ENCODE data around the gene BRICD5.

DNA sequence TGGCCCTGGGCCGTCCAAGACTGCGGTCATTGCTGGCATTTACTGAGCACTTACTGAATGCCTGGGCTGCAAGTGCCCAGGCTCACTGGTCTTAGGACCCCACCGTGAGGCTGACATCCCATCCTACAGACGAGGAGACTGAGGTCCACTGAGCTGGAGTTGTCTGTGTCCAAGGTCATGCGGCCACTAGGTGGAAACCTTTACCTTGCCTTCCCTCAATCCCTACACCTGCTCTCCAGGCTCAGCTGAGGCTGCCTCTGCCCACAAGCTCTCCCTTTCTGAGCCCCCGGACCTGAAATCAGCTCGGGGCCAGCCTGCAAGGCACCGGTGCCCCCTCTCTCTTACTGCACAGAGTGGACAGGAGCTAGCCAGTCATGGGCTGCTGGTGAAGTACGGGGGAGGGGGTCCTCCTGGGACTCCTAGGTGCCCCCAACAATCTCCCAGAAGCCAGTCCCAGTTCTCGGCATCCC is 15.8 kb downstream of the BRICD5 start:
- TF ChIP-seq, protein P1, sequence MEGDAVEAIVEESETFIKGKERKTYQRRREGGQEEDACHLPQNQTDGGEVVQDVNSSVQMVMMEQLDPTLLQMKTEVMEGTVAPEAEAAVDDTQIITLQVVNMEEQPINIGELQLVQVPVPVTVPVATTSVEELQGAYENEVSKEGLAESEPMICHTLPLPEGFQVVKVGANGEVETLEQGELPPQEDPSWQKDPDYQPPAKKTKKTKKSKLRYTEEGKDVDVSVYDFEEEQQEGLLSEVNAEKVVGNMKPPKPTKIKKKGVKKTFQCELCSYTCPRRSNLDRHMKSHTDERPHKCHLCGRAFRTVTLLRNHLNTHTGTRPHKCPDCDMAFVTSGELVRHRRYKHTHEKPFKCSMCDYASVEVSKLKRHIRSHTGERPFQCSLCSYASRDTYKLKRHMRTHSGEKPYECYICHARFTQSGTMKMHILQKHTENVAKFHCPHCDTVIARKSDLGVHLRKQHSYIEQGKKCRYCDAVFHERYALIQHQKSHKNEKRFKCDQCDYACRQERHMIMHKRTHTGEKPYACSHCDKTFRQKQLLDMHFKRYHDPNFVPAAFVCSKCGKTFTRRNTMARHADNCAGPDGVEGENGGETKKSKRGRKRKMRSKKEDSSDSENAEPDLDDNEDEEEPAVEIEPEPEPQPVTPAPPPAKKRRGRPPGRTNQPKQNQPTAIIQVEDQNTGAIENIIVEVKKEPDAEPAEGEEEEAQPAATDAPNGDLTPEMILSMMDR (IDR thresholded peaks at IDR 0.05) = peak; percentile 70
- TF ChIP-seq ZFX (IDR thresholded peaks at IDR 0.05; ENCODE audit: borderline replicate concordance) = no peak
